ENCODE data around the gene ICAM2.

The ICAM2 gene

GRCh38 chr17:64020056-64020766, at the start of gene ICAM2:
TSS of gene ICAM2 (minus strand) at chr17:64020633. CDS start at chr17:64006691, 13,942 bp downstream.
- DNase-seq, result no peak

- no peak for DNase-seq
Measured at GRCh38 chr17:64070213-64070612, 49.8 kb upstream of the ICAM2 start.

GRCh38 chr17:64069143-64069542, 48.7 kb upstream of the ICAM2 start:
- no peak for DNase-seq

- DNase-seq, result no peak
Measured at GRCh38 chr17:64067657-64068056, 47.2 kb upstream of the ICAM2 start.

GRCh38 chr17:64066716-64067115, 46.3 kb upstream of the ICAM2 start:
- no peak for DNase-seq

- no peak for DNase-seq
Measured at GRCh38 chr17:64065161-64065560, 44.7 kb upstream of the ICAM2 start.

GRCh38 chr17:64064331-64064730, 43.9 kb upstream of the ICAM2 start:
- no peak for DNase-seq

- peak; percentile 15 for DNase-seq
Measured at GRCh38 chr17:64063766-64064224, 43.4 kb upstream of the ICAM2 start.

GRCh38 chr17:64063088-64063487, 42.7 kb upstream of the ICAM2 start:
- DNase-seq, result no peak

GRCh38 chr17:64061178-64061898, 40.9 kb upstream of the ICAM2 start:
- DNase-seq, result no peak

- DNase-seq, result no peak
Measured at GRCh38 chr17:64060331-64060730, 39.9 kb upstream of the ICAM2 start.

GRCh38 chr17:64059756-64060155, 39.3 kb upstream of the ICAM2 start:
- DNase-seq, result no peak

- DNase-seq, result no peak
Measured at GRCh38 chr17:64058621-64059020, 38.2 kb upstream of the ICAM2 start.

- DNase-seq, result no peak
Measured at GRCh38 chr17:64057701-64058263, 37.3 kb upstream of the ICAM2 start.

GRCh38 chr17:64056269-64057005, 36.0 kb upstream of the ICAM2 start:
- no peak for DNase-seq

GRCh38 chr17:64055183-64056142, 35.0 kb upstream of the ICAM2 start:
- DNase-seq, result no peak

- no peak for DNase-seq
Measured at GRCh38 chr17:64054304-64054703, 33.9 kb upstream of the ICAM2 start.

GRCh38 chr17:64053101-64053500, 32.7 kb upstream of the ICAM2 start:
- no peak for DNase-seq

- no peak for DNase-seq
Measured at GRCh38 chr17:64051153-64051552, 30.7 kb upstream of the ICAM2 start.

- DNase-seq, result no peak
Measured at GRCh38 chr17:64048805-64049204, 28.4 kb upstream of the ICAM2 start.

- DNase-seq, result no peak
Measured at GRCh38 chr17:64045176-64045575, 24.7 kb upstream of the ICAM2 start.

Data from COR-L47 (cell line).